Esophagus squamous epithelium (tissue), 5 donors: Measurements from ENCODE around the gene SOX13. TPM values are rescaled to one million over a fixed set of nuclear protein-coding genes. Genes with fewer than 3 reads are reported as not detected.

Experiments used
- DNase-seq: peaks from one replicate; lab custom pipeline; 2025; lab: John Stamatoyannopoulos, UW
- H3K27ac ChIP-seq, 4 donors: fragments of 200-600 bp; sonication (generic); one replicate each; pipeline ENCODE4 v1.5.1; 2016 to 2019; ENCODE audit warnings: mild to moderate bottlenecking in 1 of 4
- H3K27me3 ChIP-seq, 4 donors: fragments of 200-600 bp; sonication (generic); 1 replicate in 3 of 4; 2 replicates in 1 of 4; pipeline versions ENCODE4 v1.5.1 to v1.6.0; 2017 to 2021; ENCODE audit warnings: antibody characterized with exemption in 1 of 4
- H3K36me3 ChIP-seq, 3 donors: fragments of 200-600 bp; sonication (generic); one replicate each; pipeline ENCODE4 v1.5.1; 2016 to 2019
- H3K4me1 ChIP-seq, 3 donors: fragments of 200-600 bp; sonication (generic); one replicate each; pipeline ENCODE4 v1.5.1; 2017 to 2019
- H3K4me3 ChIP-seq, 4 donors: fragments of 200-600 bp; sonication (generic); 1 replicate in 3 of 4; 2 replicates in 1 of 4; pipeline ENCODE4 v1.5.1; 2016 to 2019; ENCODE audit warnings: mild to moderate bottlenecking in 2 of 4, moderate library complexity in 1 of 4
- H3K9me3 ChIP-seq, 3 donors: fragments of 200-600 bp; sonication (generic); one replicate each; pipeline ENCODE4 v1.5.1; 2016 to 2019
- CTCF ChIP-seq, 6 experiments: fragments of 450-650 bp in 4 of 6; fragments of 200-600 bp in 2 of 6; sonication (generic) in 2 of 6; IDR thresholded peaks; one replicate each; pipeline ENCODE4 v1.5.1; 2016 to 2019; ENCODE audit warnings: antibody characterized with exemption in 6 of 6, mild to moderate bottlenecking in 4 of 6, moderate library complexity in 4 of 6
- POLR2A ChIP-seq, 4 donors: fragments of 450-650 bp; IDR thresholded peaks; one replicate each; pipeline ENCODE4 v1.6.1; 2017; ENCODE audit warnings: antibody characterized with exemption in 4 of 4, mild to moderate bottlenecking in 4 of 4, moderate library complexity in 3 of 4
- WGBS, 2 donors: methylation state at CpG; one replicate each; pipeline ENCODE4 v1.1.5; 2018; 5-methylcytosine and 5-hydroxymethylcytosine counted together
- intact Hi-C: fragments of 100-400 bp; cut with DNase I; formaldehyde crosslinking; loops from one replicate; pipeline ENCODE4 v1.15.0; 2022
- total RNA-seq, 4 donors: library from RNA; depleted of rRNA; stranded (reverse); fragments of >200 nt; gene quantifications; one replicate each; pipeline ENCODE4 v1.1.0, GENCODE V29; 2016
- donor health status: DM: yes; HTN: yes; CAD: no.

The SOX13 gene
- total RNA-seq, 4 donors from 2014 or later, result 9.0 to 21.2 (median 14.5) TPM

DNA sequence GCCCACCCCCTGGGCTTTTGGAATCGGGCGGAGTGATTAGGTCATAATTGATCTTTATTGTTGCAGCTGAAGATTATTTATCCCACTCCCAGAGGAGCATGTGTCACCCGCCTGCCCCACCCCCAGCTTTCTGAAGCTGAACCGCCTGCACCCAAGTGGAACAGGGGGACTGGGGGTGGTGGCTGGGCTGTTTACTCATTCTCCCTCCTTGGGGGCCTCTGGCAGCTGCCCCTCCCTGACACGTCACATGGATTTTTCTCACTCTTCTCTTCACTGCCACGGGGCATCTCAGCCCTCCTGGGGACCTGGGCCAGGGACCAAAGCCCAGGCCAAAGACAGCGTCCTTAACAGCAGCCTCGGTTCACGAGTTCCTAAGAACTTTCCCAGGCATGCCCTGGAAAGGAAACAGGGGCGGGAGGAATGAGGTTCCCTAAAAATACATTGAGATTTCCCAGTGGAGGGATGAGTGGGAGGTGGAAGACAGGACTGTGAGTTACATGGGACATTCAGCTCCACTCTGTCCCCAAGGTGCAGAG, 31.6 kb upstream of the SOX13 start:
- intact Hi-C loops, result no loop called here
- WGBS, 2 donors, result 25 to 35% methylated on average over 5 to 10 of the region's 10 CpGs

GRCh38 chr1:204041803-204042505, 31.0 kb upstream of the SOX13 start:
- H3K9me3 ChIP-seq, result no peaks in the 10 kb centered on the region
- WGBS, 2 donors, result 65% methylated on average over 8 to 9 of the region's 10 CpGs
- intact Hi-C loops, result no loop called here
- H3K4me3 ChIP-seq, result no peak overlapping the region
- TF ChIP-seq POLR2A (IDR thresholded peaks at IDR 0.05) (no peak), CTCF (IDR thresholded peaks at IDR 0.05) (no peak)
- DNase-seq, result no peak
- no peaks in the 10 kb centered on the region for H3K36me3 ChIP-seq
- peaks cover 4 to 23% (median 10%) of the 10 kb centered on the region in 3 donors for H3K4me1 ChIP-seq
- no peaks in the 10 kb centered on the region for H3K27me3 ChIP-seq
- peak overlapping the region; percentile 48 to 86 (median 68) for H3K27ac ChIP-seq

More for the DNA sequence above, 31.6 kb upstream of the SOX13 start:
- Histone ChIP-seq H3K9me3 (no peaks in the 10 kb centered on the region), H3K4me3 (no peak overlapping the region), H3K36me3 (no peaks in the 10 kb centered on the region), H3K4me1 (peaks cover 4 to 23% (median 10%) of the 10 kb centered on the region in 3 donors), H3K27me3 (no peaks in the 10 kb centered on the region), H3K27ac (peak overlapping the region; percentile 48 to 86 (median 68))
- no peak for TF ChIP-seq CTCF (IDR thresholded peaks at IDR 0.05)
- no peak for TF ChIP-seq POLR2A (IDR thresholded peaks at IDR 0.05)
- DNase-seq, result no peak

DNA sequence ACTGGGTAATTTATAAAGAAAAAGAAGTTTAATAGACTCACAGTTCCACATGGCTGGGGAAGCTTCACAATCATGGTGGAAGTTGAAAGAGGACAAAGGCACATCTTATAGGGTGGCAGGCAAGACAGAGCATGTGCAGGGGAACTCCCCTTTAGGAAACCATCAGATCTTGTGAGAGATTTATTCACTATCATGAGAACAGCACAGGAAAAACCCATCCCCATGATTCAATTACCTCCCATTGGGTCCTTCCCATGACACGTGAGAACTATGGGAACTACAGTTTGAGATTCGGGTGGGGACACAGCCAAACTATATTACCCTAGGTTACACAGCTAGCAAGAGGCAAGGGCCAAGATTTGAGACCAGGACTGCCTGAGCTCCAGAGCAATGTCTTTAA, 30.4 kb upstream of the SOX13 start:
- no peak for DNase-seq
- H3K9me3 ChIP-seq, result no peaks in the 10 kb centered on the region
- no peak overlapping the region for H3K4me3 ChIP-seq
- peaks cover 4 to 23% (median 10%) of the 10 kb centered on the region in 3 donors for H3K4me1 ChIP-seq
- H3K27me3 ChIP-seq, result no peaks in the 10 kb centered on the region
- WGBS, 2 donors, result 58% methylated on average over 2 of the region's 2 CpGs; no CpG with 5 or more reads in 1 of the 2 donors
- intact Hi-C loops, result no loop called here
- no peak for TF ChIP-seq POLR2A (IDR thresholded peaks at IDR 0.05)
- TF ChIP-seq CTCF (IDR thresholded peaks at IDR 0.05), result no peak
- H3K27ac ChIP-seq, result peak overlapping the region; percentile 48 to 86 (median 68)
- H3K36me3 ChIP-seq, result no peaks in the 10 kb centered on the region

DNA sequence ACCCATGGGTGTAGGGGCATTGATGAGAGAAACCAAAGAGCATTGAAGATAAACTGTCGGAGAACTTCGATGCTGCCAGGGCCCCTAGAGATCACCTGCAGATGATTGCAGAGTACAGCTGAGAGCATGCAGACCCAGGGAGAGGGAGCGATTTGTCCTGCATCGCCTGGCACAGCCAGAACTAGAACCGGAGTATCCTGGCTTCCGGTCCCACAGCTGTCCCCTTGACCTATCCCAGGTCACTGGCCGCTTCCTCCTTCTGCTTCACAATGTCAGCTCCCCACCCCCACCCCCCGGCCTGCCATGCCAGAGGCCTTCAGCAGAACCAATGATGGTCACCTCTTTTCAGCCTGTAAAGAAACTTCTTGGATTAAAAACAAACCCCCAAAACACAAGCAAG, 29.2 kb upstream of the SOX13 start:
- no peaks in the 10 kb centered on the region for H3K9me3 ChIP-seq
- H3K4me1 ChIP-seq, result peaks cover 4 to 23% (median 10%) of the 10 kb centered on the region in 3 donors
- intact Hi-C loops, result no loop called here
- DNase-seq, result no peak
- H3K36me3 ChIP-seq, result no peaks in the 10 kb centered on the region
- no peak for TF ChIP-seq POLR2A (IDR thresholded peaks at IDR 0.05)
- TF ChIP-seq CTCF (IDR thresholded peaks at IDR 0.05), result no peak
- WGBS, 2 donors, result 94 to 96% methylated on average over 6 to 7 of the region's 8 CpGs
- no peak overlapping the region for H3K27ac ChIP-seq
- no peak overlapping the region for H3K4me3 ChIP-seq
- H3K27me3 ChIP-seq, result no peaks in the 10 kb centered on the region

DNA sequence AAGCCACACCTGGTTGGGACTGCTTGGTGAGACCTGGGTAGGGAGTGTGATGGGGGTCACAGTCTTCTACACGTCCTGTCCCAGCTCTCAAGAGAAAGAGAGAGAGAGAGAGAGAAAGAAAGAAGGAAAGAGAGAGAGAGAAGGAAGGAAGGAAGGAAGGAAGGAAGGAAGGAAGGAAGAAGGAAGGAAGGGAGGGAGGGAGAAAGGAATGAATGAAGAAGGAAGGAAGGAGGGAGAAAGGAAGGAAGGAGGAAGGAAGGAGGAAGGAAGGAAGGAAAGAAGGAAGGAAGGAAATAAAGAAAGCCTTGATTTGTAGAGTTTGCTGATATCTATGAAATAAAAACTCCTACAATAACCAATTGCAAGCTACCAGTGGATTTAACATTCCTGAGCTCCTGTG, 28.5 kb upstream of the SOX13 start:
- no peaks in the 10 kb centered on the region for H3K36me3 ChIP-seq
- intact Hi-C loops, result no loop called here
- H3K4me1 ChIP-seq, result peaks cover 4 to 23% (median 10%) of the 10 kb centered on the region in 3 donors
- no peak for DNase-seq
- H3K4me3 ChIP-seq, result no peak overlapping the region
- no peaks in the 10 kb centered on the region for H3K9me3 ChIP-seq
- H3K27me3 ChIP-seq, result no peaks in the 10 kb centered on the region
- no peak for TF ChIP-seq CTCF (IDR thresholded peaks at IDR 0.05)
- TF ChIP-seq POLR2A (IDR thresholded peaks at IDR 0.05), result no peak
- no peak overlapping the region for H3K27ac ChIP-seq
- WGBS, 2 donors, result 40 to 83% methylated on average over 1 of the region's 1 CpG
